T1000 (cell line): ENCODE results near the gene SEC14L2.

Source experiments
- DNase-seq: peaks from one replicate; lab custom pipeline; 2025; ENCODE audit warnings: mixed read lengths; lab: John Stamatoyannopoulos, UW

SEC14L2 gene

DNA sequence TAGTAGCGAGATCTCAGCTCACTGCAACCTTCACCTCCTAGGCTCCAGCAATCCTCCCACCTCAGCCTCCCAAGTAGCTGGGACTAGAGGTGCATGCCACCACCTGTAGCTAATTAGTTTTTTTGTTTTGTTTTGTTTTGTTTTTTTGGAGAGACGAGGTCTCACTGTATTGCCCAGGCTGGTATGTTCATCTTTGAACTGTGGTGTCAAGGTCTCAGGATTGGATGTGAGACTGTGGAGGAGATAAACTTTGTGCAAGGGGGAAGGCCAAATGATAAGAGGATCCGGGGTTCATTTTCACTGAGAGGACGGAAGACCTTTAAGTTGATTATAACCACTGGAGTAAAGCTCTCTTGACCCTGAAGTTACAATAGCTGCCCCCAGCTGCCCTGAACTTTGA is 8.9 kb downstream of the SEC14L2 start:
- no peak for DNase-seq

DNA sequence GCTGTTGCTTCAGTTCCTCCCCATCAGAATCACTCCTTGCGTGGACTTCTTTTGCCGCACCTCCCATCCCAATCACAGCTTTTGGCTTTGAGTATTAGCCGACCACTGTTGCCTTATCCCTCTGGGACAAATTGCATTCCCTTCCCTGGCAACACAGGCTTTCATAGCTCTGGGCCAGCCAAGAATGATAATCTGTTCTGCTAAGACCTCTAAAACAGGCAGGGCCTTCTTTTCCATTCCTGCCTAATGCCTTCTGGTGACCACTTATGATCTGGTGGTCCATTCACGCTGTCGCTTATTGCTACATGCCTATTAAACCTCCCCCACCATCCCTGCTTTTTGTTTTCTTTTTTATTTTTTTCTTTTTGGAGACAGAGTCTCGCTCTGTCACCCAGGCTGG is 9.6 kb downstream of the SEC14L2 start:
- DNase-seq, result no peak

DNA sequence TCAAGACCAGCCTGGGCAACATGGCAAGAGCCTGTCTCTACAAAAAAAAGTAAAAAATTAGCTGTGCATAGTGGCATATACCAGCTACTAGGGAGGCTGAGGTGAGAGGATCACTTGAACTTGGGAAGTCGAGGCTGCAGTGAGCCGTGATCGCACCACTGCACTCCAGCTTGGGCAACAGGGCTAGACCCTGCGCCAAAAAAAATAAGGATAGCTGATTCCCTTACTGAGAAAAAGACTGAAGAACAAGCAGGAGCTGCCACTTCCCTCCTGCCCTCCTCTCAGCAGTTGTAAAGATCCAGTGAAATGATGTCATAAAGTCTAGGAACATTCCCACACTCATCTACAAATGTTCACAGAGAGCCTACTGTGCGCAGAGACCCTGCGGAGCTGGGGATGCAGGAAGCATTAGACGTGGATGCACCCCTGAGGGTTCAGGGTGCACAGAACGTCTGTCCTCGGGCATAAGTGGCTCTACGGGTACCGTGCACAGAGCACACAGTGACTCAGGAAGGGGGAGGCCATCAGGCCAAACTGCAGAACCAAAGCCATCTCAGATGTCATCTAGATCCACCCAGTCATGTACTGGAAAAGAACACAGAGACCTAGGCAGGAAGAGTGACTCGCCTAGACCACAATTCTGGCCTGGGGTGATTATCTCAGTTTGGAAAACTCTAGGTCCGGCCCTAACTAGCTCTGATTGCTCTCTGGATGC is 11.7 kb downstream of the SEC14L2 start:
- DNase-seq, result peak; percentile 34

DNA sequence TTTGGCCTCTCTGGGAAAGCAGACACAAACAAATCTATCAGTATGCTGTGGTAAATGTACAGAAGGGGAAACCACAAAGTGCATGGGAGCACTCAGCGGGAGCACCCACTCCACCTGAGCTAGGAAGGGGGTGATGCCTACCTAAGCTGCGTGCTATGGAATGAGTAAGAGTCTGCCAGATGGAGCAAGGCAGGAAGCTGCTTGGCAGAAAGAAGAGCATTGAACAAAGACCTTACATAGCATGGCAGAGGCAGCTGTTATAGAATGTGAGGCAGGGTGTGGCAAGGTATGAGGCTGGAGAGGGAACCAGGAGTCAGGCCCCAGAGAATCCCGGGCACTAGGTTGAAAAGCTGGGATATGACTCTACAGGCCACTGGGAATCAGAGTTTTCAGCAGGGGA is 15.0 kb downstream of the SEC14L2 start:
- no peak for DNase-seq

DNA sequence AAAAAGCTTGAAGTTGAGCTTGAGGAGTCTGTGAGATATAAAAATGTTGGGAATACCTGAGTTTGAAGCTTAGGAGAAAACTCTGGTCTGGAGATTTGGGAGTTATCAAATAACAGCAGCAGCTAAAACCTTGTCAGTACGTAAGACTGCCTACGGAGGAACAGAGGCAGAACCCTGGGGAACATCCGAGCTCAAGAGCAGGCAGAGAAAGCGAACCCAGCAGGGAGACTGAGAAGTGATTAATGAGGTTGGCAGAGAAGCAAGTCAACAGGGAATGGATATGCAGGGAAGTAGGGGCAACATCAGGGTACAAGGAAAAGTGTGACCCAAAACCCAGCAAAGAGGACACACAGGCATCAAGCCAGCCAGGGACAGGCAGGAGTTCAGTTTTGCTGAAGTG is 16.2 kb downstream of the SEC14L2 start:
- DNase-seq, result no peak

DNA sequence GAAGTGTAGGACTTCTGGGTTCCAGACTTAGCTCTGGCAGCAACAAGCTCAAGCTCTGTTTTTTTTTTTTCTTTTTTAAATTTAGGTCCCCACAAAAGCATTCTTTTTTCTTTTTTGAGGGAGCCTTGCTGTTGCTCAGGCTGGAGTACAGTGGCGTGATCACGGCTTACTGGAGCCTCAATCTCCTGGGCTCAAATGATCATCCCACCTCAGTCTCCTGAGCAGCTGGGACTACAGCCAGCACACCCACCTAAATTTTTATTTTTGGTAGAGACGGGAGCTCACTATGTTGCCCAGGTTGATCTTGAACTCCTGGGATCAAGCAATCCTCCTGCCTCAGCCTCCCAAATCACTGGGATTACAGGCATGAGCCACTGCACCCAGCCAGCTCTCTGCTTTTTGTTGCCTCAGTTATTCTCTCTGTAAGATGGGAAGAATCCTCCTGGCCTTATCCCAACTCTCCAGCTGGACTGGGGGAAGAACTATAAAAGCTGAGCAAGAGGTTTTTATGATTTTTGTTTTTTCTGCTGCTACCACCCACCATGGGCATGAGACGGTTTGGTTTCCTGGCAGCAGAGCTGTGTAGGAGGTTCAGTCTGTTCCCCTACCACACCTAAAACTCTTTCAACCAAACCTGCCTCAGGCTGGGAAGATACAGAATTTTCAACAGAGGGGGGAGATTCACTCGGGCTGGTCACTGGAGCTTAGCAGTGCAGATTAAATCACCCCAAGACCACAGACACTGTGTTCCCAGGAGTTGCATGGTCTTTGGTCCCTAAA is 17.1 kb downstream of the SEC14L2 start:
- no peak for DNase-seq

DNA sequence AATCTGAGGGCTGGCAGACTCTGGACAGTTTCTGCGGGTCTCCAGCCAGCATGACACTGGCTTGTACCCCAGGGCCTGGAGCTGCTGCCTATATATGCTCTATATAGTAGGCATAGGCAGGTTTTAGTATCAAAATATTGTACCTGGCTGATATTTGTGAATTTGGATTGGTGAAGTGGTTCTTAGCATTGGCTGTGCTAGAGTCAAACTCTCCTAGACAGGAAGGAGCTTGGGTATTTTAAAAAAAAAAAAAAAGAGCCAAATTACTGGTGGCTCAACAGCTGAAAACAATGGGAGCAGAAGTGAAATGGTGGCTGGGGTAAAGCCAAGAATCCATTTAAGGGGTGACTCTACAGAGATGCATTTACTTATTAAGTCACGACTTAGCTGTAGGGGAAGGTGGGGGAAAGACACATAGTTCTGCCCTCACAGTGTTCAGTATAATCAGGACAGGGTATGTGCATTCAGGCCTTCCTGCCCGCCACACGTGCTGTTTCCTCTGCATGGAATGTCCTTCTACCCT is 17.8 kb downstream of the SEC14L2 start:
- no peak for DNase-seq

DNA sequence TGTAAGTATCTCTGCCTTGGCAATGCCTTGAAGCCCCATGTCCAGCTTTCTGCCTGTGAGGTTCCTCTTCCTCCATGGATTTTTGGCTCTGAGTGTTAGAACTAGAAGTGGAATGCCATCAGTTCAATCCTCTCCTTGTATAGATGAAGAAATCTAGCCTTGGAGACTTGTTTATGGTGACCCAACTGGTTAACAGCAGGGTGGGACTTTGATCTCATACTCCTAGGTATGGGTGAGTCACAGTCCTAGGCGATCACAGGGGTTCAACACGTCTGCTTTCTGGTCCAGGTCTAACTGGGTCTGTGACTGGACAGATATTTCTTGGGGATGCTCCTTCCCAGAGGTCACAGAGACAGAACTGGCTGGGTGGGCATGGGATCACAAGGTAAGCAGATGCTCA is 19.6 kb downstream of the SEC14L2 start:
- no peak for DNase-seq

DNA sequence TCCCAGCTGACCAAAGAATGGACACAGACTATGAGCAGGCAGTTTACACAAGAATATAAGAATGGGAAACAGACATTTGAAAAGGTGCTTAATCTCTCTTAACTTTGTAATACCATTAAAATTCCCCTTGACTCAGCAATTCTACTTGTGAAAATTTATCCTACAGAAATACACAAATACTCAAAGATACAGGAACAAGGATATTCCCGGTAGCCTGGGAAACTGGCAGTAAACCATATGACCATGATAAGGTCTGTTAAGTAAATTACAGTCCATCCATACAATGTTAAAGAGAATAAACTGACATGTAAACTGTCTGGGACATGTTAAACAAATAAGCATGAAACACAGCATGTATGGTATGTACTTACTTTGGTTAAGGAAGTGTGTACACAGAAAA is 20.0 kb downstream of the SEC14L2 start:
- no peak for DNase-seq

DNA sequence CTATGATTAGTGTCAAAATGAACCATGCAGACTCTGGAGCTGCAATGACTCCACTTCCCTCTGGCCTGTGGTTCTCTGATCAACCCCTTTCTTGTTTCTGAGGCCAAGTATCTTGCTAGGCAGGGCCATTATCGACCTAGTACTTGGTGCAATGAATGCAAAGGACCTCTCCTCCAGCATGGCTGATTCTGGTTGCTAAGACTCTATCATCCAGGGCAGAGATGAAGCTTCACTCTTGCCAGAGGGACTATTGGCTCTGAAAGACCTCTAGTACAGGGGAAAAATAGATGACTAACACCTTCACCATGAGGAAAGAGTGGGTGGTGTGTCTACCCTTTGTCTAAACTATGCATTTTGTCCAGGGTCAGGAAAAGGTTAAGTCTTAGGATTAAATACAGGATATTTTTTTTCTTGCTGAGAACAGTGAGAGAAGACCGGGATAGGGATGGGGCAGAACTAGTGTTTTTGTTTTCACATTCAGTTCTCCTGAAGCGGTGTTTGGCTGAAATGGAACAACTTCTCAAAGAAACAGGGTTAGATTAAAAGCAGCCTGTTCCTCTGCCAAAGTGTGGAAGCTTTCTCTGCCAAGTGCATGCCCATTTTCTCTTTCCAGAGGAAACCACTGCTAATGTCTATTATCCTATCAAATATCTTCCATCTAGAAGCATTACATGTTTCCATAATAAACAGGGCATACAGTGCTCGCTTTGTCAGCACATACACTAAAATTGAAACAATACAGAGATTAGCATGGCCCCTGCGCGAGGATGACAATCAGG is 23.7 kb downstream of the SEC14L2 start:
- no peak for DNase-seq

DNA sequence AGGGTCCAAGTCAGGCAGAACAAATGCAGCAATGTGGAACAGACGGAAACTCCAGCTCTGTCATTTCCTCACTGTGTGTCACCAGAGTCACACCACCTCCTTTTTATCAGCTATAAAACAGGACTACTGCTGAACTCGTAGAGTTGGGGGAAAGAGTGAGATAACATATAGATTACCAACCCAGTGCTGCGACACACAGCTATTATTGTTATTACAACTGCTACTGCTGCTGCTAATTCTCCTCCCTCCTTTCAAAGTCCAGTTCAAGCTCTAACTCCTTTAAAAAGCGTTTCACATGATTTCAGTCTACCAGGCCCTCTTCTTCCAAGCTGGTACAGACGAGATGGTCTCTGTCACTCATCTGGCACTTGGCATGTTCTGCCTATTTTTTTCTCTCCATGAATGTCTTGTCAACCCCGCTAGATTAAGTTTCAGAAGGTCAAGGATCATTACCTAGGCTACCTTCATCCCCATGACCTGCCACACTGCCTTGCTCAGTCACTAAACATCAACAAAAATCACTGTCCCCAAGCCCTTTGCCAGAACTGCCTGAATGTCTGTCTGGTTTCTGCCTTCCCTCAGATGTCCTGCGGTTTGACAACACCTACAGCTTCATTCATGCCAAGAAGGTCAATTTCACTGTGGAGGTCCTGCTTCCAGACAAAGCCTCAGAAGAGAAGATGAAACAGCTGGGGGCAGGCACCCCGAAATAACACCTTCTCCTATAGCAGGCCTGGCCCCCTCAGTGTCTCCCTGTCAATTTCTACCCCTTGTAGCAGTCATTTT is 25.1 kb downstream of the SEC14L2 start:
- DNase-seq, result no peak

DNA sequence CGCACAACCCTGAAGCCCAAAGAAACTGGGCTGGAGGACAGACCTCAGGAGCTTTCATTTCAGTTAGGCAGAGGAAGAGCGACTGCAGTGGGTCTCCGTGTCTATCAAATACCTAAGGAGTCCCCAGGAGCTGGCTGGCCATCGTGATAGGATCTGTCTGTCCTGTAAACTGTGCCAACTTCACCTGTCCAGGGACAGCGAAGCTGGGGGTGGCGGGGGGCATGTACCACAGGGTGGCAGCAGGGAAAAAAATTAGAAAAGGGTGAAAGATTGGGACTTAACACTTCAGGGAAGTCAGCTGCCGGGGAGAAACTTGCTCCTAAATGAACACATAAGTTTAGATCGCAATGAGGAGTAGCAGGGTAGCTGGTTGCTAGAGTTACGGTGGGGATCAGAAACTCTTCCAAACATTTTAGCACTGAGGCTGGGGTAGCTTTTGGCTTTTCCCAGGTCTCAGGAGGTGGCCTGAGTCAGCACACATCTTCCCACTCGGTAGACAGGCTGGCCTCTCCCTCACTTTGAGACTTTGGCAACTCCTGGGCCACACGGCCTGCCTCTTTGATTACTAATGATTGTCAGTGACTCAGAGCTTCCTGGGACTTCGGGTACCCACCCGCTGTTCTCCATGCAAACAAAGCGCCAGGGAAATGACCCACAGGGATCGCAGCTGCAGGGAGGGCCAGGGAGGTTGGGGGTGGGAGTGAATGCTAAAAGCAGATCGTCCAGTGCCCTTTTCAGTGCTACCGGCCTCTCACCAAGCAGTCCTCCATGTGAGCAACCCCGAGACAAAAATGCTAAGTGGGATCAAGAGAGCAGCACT is 25.9 kb downstream of the SEC14L2 start:
- peak; percentile 65 for DNase-seq

DNA sequence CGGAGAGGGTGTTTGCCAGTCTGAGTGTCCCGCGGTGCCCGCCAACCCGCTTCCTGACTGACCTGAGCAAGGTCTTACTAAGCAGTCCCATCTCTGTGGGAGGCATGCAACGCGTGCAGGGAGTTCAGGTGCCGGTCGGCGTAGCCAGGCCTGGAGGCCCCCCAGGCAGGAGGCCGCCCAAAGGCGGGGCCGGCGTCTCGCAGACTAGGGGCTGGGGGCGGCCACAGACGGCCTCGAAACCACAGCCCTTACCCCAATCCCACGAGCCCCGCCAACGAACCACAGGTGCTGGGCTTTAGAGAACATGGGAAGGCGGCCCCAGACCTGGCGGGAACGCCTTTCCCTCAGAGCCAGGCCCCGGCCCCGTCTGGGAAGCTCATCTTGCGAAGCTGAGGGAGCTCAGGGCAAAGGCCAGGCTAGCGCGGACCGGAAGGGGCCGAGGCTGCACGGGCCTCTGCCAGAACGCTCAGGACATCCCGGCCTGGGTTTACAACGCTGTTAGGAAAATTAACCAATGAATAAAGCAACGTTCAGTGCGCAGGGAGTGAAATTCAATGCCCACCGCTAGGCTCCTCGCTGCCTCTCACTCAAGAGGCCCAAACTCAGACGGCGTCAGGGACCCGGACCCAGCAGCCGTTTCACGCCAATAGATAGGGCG is 26.6 kb downstream of the SEC14L2 start:
- DNase-seq, result peak; percentile 65

DNA sequence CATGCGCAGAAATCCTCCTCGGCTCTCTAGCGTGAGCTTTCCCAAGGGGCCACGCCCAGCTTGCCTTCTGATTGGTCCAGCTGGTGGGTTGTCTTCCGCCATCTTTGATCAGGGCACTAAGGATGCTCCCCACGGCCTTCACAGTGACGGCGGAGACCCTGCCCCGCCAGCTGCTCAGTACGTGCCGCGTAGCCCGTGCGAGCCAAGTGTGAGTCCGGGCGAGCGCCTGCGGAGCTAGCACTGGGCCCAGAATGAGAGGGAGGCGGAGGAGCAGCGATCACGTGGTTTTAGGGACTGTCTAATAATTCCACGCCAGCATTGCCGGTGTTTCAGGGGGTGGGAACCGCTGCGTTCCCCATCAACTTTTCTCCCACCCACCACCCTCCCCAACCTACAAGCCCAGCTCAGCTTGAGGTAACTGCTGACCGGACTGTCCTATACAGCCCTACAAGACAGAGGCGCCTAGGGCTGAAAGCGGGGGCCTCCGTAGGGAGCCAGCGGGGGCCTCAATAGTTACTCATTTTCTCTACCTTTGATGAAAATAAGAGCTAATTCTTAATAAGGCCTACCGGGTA is 27.2 kb downstream of the SEC14L2 start:
- peak; percentile 94 for DNase-seq

DNA sequence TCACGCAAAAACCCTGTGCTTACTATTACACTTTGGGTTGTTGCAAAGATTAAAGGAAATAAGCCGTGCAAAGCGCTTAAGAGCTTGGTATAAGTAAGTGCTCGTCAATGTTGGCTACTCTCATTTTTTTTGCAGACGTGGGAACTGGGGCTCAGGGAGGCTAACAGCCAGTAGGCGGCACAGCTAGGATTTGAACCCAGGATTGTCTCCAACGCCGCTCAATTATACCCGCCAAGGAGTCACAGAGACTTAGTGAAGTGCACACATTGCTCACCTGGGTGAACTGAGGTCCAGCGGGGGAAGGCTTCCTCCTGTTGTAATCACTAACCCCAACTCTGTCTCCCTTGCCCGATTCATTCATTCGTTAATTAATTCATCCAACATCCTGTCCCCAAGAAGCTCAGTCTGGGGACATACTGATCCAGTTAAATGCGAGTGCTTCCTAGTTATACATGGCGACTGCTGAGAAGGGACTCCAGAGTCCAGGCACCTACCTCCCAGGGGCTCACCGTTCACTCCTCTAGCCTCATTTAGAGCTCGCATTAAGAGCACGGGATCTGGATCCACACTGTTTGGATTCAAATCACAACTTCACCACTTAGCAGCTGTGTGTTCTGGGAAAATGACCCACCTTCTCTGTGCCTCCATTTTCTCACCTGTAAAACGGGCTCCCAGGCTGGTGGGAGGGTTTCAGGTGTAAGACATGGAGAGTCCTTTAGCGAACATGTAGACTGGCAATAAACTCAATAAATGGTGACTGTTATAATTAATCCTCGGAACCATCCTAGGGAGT is 27.9 kb downstream of the SEC14L2 start:
- no peak for DNase-seq

DNA sequence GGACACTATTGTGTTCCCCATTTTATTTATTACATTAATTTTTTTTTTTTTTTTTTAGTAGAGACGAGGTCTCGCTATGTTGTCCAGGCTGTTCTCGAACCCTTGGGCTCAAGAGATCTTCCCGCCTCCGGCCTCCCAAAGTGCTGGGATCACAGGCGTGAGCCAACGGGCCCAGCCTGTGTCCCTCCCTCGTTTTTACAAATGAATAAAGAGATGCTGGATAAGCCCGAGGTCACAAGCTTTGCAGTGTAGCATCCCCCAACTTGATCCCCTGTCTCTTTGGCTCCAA is 28.5 kb downstream of the SEC14L2 start:
- no peak for DNase-seq

DNA sequence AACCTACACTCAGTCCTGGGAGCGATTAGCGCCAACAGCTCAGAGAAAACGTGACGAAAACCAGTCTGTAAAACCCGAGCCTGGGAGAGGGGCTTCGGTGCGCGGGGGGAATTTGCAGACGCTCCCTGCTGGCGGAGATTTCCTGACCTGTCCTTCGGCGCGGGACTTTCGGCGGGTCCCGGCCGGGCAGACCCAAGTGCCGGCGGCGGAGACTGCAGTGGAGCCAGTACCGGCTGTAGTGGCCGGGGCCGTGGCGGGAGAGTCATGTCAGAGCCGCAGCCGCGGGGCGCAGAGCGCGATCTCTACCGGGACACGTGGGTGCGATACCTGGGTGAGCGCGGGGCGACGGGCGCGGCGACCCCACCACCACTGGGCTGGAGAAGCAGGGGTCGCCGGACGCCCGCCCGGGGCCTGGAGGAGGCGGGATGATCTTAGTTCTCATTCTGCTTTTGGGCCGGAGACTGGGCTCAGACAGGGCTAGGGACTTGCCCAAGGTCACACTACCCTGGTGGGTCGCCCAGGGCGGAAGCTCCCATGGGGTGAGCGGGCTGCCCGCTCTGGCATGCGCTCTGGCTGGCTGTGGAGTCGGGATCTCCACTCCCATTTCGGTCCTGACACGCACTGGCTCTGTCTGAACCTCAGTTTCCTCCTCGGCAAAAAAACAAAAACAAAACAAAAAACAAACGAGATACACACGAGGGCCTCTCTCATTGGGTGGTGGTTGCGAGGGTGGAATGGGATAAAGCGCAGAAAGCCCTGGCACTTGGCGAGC is 29.0 kb downstream of the SEC14L2 start, which contains the start of gene MTFP1:
Gene MTFP1 (plus strand): TSS at position 153 of the 772 bp plus-strand sequence. CDS start 112 bp downstream, at position 265.
- no peak for DNase-seq
